Panc1 (cell line): ENCODE measurements around the gene CCDC47. TPM values are rescaled to one million over a fixed set of nuclear protein-coding genes. Genes with fewer than 3 reads are reported as not detected.

Experiments
- ATAC-seq: fragments of 200-7000 bp; cut with Tn5 transposase; 2 replicates; pipeline ENCODE4 v1.9.1; 2020; ENCODE audit warnings: mild to moderate bottlenecking, moderate library complexity
- BruUV-seq: library from RNA; stranded (reverse); fragments of 400-500 nt; replicated peaks from 2 replicates; lab custom pipeline; 2021; lab: Mats Ljungman, UMichigan
- CTCF ChIA-PET: fragments of 300-600 bp; sonication (Branson Sonifier 250); formaldehyde crosslinking; loops from one replicate; lab custom pipeline; 2022; ENCODE audit warnings: antibody characterized with exemption; lab: Charles Lee
- POLR2A ChIA-PET: fragments of 300-600 bp; sonication (Branson Sonifier 250); formaldehyde crosslinking; loops from one replicate; lab custom pipeline; 2022; ENCODE audit warnings: antibody characterized with exemption; lab: Charles Lee
- DNase-seq: peaks from one replicate; pipeline ENCODE4 v3.0.0-alpha.2; 2010; ENCODE audit warnings: low read depth, low spot score
- H3K27ac ChIP-seq: 2 replicates; pipeline ENCODE4 v1.5.1; 2011; ENCODE audit warnings: mild to moderate bottlenecking, low read length, inconsistent platforms
- H3K27me3 ChIP-seq: fragments of 200-500 bp; sonication (Bioruptor generic); 2 replicates; pipeline ENCODE4 v1.6.0; 2014; ENCODE audit warnings: low read length, inconsistent platforms; ENCODE audit not compliant: control insufficient read depth, insufficient read depth
- H3K36me3 ChIP-seq: fragments of 200-500 bp; sonication (Bioruptor generic); 2 replicates; pipeline ENCODE4 v1.5.1; 2014; ENCODE audit warnings: inconsistent platforms, mild to moderate bottlenecking, low read length, moderate library complexity; ENCODE audit not compliant: control insufficient read depth, insufficient read depth
- H3K4me1 ChIP-seq: 2 replicates; pipeline ENCODE4 v1.5.1; 2011; ENCODE audit warnings: inconsistent platforms, mild to moderate bottlenecking, low read length, moderate library complexity; ENCODE audit not compliant: control insufficient read depth, insufficient read depth
- H3K4me3 ChIP-seq, 2 experiments: 2 replicates each; pipeline ENCODE4 v1.5.1; 2011 to 2012; ENCODE audit warnings: low read depth in 2 of 2, low read length in 2 of 2, mild to moderate bottlenecking in 2 of 2, inconsistent platforms in 1 of 2, moderate library complexity in 1 of 2
- H3K9me3 ChIP-seq: fragments of 200-500 bp; sonication (Bioruptor generic); 2 replicates; pipeline ENCODE4 v1.5.1; 2014; ENCODE audit warnings: low read depth, mild to moderate bottlenecking, inconsistent platforms, low read length, moderate library complexity; ENCODE audit not compliant: control insufficient read depth, insufficient read depth
- CTCF ChIP-seq: fragments of 450-650 bp; IDR thresholded peaks from 2 replicates; pipeline ENCODE4 v1.5.1; 2017; ENCODE audit warnings: mild to moderate bottlenecking
- POLR2AphosphoS5 ChIP-seq: IDR thresholded peaks from 2 replicates; pipeline ENCODE4 v1.6.1; 2012; ENCODE audit warnings: mild to moderate bottlenecking, low read depth, low read length, moderate library complexity
- REST ChIP-seq, 2 experiments: IDR thresholded peaks; 2 replicates each; pipeline ENCODE4 v1.6.1; 2011 to 2012; ENCODE audit warnings: low read depth in 2 of 2, control low read depth in 1 of 2, low read length in 1 of 2, mild to moderate bottlenecking in 1 of 2, moderate library complexity in 1 of 2; ENCODE audit not compliant: insufficient read depth in 1 of 2
- SIN3A ChIP-seq: IDR thresholded peaks from 2 replicates; pipeline ENCODE4 v1.6.1; 2012; ENCODE audit warnings: low read depth, mild to moderate bottlenecking, low read length, moderate library complexity, borderline replicate concordance; ENCODE audit not compliant: insufficient read depth
- TCF7L2 ChIP-seq: IDR thresholded peaks from 2 replicates; pipeline ENCODE4 v1.6.1; 2011; ENCODE audit warnings: mild to moderate bottlenecking, low read depth, low read length, inconsistent platforms
- in situ Hi-C: cut with HindIII; loops from 2 replicates; pipeline ENCODE4 v1.10.0; 2016; ENCODE audit warnings: low sequenced_read_pairs, low pct_unique_long_range_greater_than_20kb
- intact Hi-C: fragments of 100-400 bp; cut with micrococcal nuclease; formaldehyde crosslinking; loops from one replicate; pipeline ENCODE4 v1.10.0; 2022; ENCODE audit not compliant: unreplicated experiment
- total RNA-seq: library from RNA; stranded (reverse); gene quantifications from one replicate; pipeline ENCODE4 v1.2.1, GENCODE V29; 2021; ENCODE audit not compliant: unreplicated experiment

The CCDC47 gene
- total RNA-seq, 1 experiment from 2014 or later: 64.8 TPM

- intact Hi-C loops: no loop called here
These were observed 58.7 kb downstream of the CCDC47 start for GRCh38 chr17:63714550-63715277.

GRCh38 chr17:63709110-63709509 lies 64.3 kb downstream of the CCDC47 start:
- no peak for TF ChIP-seq REST (IDR thresholded peaks at IDR 0.05; ENCODE audit: insufficient read depth in 1 of 2, low read depth in 2 of 2, low read length in 1 of 2)
- H3K27me3 ChIP-seq: no peaks in the 10 kb centered on the region
- no peak overlapping the region for H3K27ac ChIP-seq
- no peaks in the 10 kb centered on the region for H3K4me1 ChIP-seq
- no peaks in the 10 kb centered on the region for H3K9me3 ChIP-seq
- H3K36me3 ChIP-seq: peaks cover 3% of the 10 kb centered on the region
- no peak for ATAC-seq
- ChIA-PET CTCF (no interaction called here), POLR2A (no interaction called here)
- in situ Hi-C loops (no loop called here), intact Hi-C loops (no loop called here)
- DNase-seq: no peak
- BruUV-seq: TSS peak; percentile 59
- no peak overlapping the region for H3K4me3 ChIP-seq

More at GRCh38 chr17:63714550-63715277, 58.7 kb downstream of the CCDC47 start:
- Histone ChIP-seq H3K9me3 (no peaks in the 10 kb centered on the region), H3K4me3 (no peak overlapping the region), H3K27ac (no peak overlapping the region), H3K4me1 (no peaks in the 10 kb centered on the region), H3K36me3 (peaks cover 3% of the 10 kb centered on the region), H3K27me3 (no peaks in the 10 kb centered on the region)
- POLR2A ChIA-PET: no interaction called here
- no peak for TF ChIP-seq POLR2AphosphoS5
- no peak for TF ChIP-seq TCF7L2
- TF ChIP-seq CTCF: no peak
- TF ChIP-seq REST (IDR thresholded peaks at IDR 0.05; ENCODE audit: insufficient read depth in 1 of 2, low read depth in 2 of 2, low read length in 1 of 2): no peak
- no peak for TF ChIP-seq SIN3A
- CTCF ChIA-PET: no interaction called here
- no TSS peak for BruUV-seq
- no peak for DNase-seq
- in situ Hi-C loops: no loop called here
- no peak for ATAC-seq
